AG09309 (cell line): ENCODE data around the gene BTNL9.
"Not testable (repeated sequence)": the region's sequence is repeated elsewhere in the genome, so short reads cannot be mapped to it uniquely, and the experiment has no call there.

Experiments used
- DNase-seq: peaks from one replicate; pipeline ENCODE4 v3.0.0-alpha.2; 2010; ENCODE audit warnings: low read depth
- H3K4me3 ChIP-seq: 2 replicates; pipeline ENCODE4 v1.5.1; 2011; ENCODE audit warnings: mild to moderate bottlenecking, low read depth, low read length, moderate library complexity; ENCODE audit not compliant: control insufficient read depth
- CTCF ChIP-seq: IDR thresholded peaks from 2 replicates; pipeline ENCODE4 v1.5.1; 2011; ENCODE audit warnings: mild to moderate bottlenecking, low read depth, low read length, inconsistent platforms; ENCODE audit not compliant: insufficient read depth, control insufficient read depth; ENCODE audit errors: missing control alignments

Gene BTNL9

DNA sequence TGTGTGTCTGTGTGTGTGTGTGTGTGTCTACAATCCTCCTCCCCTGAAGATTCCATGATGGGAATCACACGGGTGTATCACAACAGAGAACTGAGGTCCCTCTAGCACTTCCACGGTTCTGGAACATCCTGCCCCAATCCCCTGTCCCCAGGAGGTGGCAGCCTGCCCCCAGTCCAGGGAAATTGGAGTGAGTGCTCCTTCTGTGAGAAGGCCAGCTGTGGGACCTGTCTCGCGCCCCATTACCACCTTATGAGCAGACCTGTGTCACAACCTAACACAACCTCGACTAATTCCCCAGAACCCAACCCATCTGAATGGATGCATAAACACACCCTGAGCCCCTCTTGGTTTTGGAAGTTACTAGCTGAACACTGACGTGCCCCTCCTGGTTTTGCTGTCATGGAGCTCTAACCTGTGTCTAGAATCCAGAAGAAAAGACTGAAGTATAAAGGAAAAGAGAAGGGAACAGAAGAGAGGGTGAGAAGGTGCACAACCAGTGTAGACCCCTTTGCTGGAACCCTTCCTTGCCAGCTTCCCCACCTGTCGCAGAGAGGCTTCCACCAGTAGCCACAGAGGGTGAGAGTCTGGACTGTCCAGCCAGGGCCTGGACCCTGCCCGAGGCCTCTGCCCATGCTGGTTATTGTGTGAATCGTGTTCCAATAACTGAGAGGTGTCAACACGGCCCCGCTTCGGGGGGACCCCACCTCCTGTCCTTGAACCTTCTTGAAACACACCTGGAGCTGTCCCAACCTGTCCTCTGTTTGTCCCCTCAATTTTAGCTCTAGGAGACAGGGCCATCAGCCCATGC is 3.4 kb downstream of the BTNL9 start:
- H3K4me3 ChIP-seq, result no peak overlapping the region
- no peak for TF ChIP-seq CTCF
- no peak for DNase-seq

GRCh38 chr5:181044093-181044599 is 4.1 kb downstream of the BTNL9 start:
- no peak for TF ChIP-seq CTCF
- DNase-seq, result no peak
- H3K4me3 ChIP-seq, result no peak overlapping the region

GRCh38 chr5:181044662-181045305 is 4.7 kb downstream of the BTNL9 start:
- DNase-seq, result no peak
- no peak overlapping the region for H3K4me3 ChIP-seq
- TF ChIP-seq CTCF, result no peak

GRCh38 chr5:181045316-181045715 is 5.2 kb downstream of the BTNL9 start:
- no peak for TF ChIP-seq CTCF
- H3K4me3 ChIP-seq, result no peak overlapping the region
- DNase-seq, result no peak

GRCh38 chr5:181045857-181046256 is 5.8 kb downstream of the BTNL9 start:
- H3K4me3 ChIP-seq, DNase-seq: not testable (repeated sequence)

GRCh38 chr5:181047288-181047687 is 7.2 kb downstream of the BTNL9 start:
- no peak overlapping the region for H3K4me3 ChIP-seq
- TF ChIP-seq CTCF, result no peak

GRCh38 chr5:181047921-181048320 is 7.9 kb downstream of the BTNL9 start:
- TF ChIP-seq CTCF, result no peak
- no peak for DNase-seq
- H3K4me3 ChIP-seq, result no peak overlapping the region

More at GRCh38 chr5:181047288-181047687, 7.2 kb downstream of the BTNL9 start:
- no peak for DNase-seq
